ENCODE results near the gene DNAH8.

GRCh38 chr6:38671885-38672467 lies 43.1 kb upstream of the DNAH8 start:
- peak; percentile 66 to 88 for TF ChIP-seq CTCF (conservative IDR thresholded peaks at IDR 0.05 in 1 of 2, IDR thresholded peaks at IDR 0.05 in 1 of 2; ENCODE audit: extremely low read depth in 1 of 2, insufficient read depth in 1 of 2, low read depth in 1 of 2, low read length in 2 of 2)
- no peak for TF ChIP-seq EZH2 (IDR thresholded peaks at IDR 0.05; ENCODE audit: borderline replicate concordance, low read length)
